Neural progenitor cell (in vitro differentiated cells): ENCODE results near the gene LZTS2.

Experiments used
- EZH2phosphoT487 ChIP-seq: fragments of 200-600 bp; sonication (generic); IDR thresholded peaks from 2 replicates; pipeline ENCODE4 v1.6.1; 2017; ENCODE audit warnings: antibody characterized with exemption
- TF ChIP-seq, protein P1 (sequence below): fragments of 200-600 bp; sonication (generic); IDR thresholded peaks from 2 replicates; pipeline ENCODE4 v1.5.1; 2017; ENCODE audit warnings: antibody characterized with exemption, mild to moderate bottlenecking

- TF ChIP-seq, protein P1, sequence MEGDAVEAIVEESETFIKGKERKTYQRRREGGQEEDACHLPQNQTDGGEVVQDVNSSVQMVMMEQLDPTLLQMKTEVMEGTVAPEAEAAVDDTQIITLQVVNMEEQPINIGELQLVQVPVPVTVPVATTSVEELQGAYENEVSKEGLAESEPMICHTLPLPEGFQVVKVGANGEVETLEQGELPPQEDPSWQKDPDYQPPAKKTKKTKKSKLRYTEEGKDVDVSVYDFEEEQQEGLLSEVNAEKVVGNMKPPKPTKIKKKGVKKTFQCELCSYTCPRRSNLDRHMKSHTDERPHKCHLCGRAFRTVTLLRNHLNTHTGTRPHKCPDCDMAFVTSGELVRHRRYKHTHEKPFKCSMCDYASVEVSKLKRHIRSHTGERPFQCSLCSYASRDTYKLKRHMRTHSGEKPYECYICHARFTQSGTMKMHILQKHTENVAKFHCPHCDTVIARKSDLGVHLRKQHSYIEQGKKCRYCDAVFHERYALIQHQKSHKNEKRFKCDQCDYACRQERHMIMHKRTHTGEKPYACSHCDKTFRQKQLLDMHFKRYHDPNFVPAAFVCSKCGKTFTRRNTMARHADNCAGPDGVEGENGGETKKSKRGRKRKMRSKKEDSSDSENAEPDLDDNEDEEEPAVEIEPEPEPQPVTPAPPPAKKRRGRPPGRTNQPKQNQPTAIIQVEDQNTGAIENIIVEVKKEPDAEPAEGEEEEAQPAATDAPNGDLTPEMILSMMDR = no peak
- TF ChIP-seq EZH2phosphoT487 = no peak
Observed at GRCh38 chr10:100981178-100981772, 18.3 kb upstream of the LZTS2 start.
